Calu3 (cell line): ENCODE measurements around the gene GLCE. TPM values are rescaled to one million over a fixed set of nuclear protein-coding genes. Genes with fewer than 3 reads are reported as not detected.
"Not testable (repeated sequence)": the region's sequence is repeated elsewhere in the genome, so short reads cannot be mapped to it uniquely, and the experiment has no call there.

Source experiments
- BruUV-seq: library from RNA; stranded (reverse); fragments of 400-500 nt; replicated peaks from 2 replicates; lab custom pipeline; 2021; lab: Mats Ljungman, UMichigan
- CTCF ChIA-PET: fragments of 300-600 bp; sonication (Branson Sonifier 250); formaldehyde crosslinking; loops from one replicate; lab custom pipeline; 2022; ENCODE audit warnings: antibody characterized with exemption; lab: Charles Lee
- DNase-seq: peaks from one replicate; pipeline ENCODE4 v3.0.0; 2022
- H3K27ac Mint-ChIP-seq: one replicate; pipeline ENCODE4 v1.8.0; 2022; ENCODE audit warnings: mixed read lengths; ENCODE audit not compliant: unreplicated experiment
- H3K27me3 Mint-ChIP-seq: one replicate; pipeline ENCODE4 v1.8.0; 2022; ENCODE audit warnings: mixed read lengths; ENCODE audit not compliant: unreplicated experiment
- H3K36me3 Mint-ChIP-seq: one replicate; pipeline ENCODE4 v1.8.0; 2022; ENCODE audit warnings: mild to moderate bottlenecking, moderate library complexity, mixed read lengths; ENCODE audit not compliant: insufficient read depth, unreplicated experiment
- H3K4me1 Mint-ChIP-seq: one replicate; pipeline ENCODE4 v1.8.0; 2022; ENCODE audit warnings: mild to moderate bottlenecking, low read depth, mixed read lengths; ENCODE audit not compliant: unreplicated experiment
- H3K4me3 Mint-ChIP-seq: one replicate; pipeline ENCODE4 v1.8.0; 2022; ENCODE audit warnings: mild to moderate bottlenecking, low read depth, moderate library complexity, mixed read lengths; ENCODE audit not compliant: unreplicated experiment
- H3K9me3 Mint-ChIP-seq: one replicate; pipeline ENCODE4 v1.8.0; 2022; ENCODE audit warnings: low read depth, mixed read lengths; ENCODE audit not compliant: unreplicated experiment
- CTCF ChIP-seq: fragments of 200-600 bp; IDR thresholded peaks from one replicate; pipeline ENCODE4 v1.8.0; 2022; ENCODE audit warnings: antibody characterized with exemption; ENCODE audit not compliant: unreplicated experiment
- intact Hi-C: fragments of 100-400 bp; cut with micrococcal nuclease; formaldehyde crosslinking; loops from one replicate; pipeline ENCODE4 v1.10.0; 2022; ENCODE audit not compliant: unreplicated experiment
- total RNA-seq: library from RNA; stranded (reverse); gene quantifications from 2 replicates; pipeline ENCODE4 v1.2.3, GENCODE V29; 2022

The GLCE gene
- total RNA-seq, 1 experiment from 2014 or later: 22.4 TPM

GRCh38 chr15:69150336-69150735 is 10.1 kb upstream of the GLCE start:
- CTCF ChIA-PET: no interaction called here
- no peak overlapping the region for H3K27ac Mint-ChIP-seq
- intact Hi-C loops: no loop called here
- no TSS peak for BruUV-seq
- no peak overlapping the region for H3K4me3 Mint-ChIP-seq
- H3K27me3 Mint-ChIP-seq: peaks cover 59% of the 10 kb centered on the region
- H3K36me3 Mint-ChIP-seq: no peaks in the 10 kb centered on the region
- no peak for DNase-seq
- TF ChIP-seq CTCF: no peak
- peaks cover 3% of the 10 kb centered on the region for H3K9me3 Mint-ChIP-seq
- peaks cover 26% of the 10 kb centered on the region for H3K4me1 Mint-ChIP-seq

- Mint-ChIP-seq H3K27me3 (peaks cover 54% of the 10 kb centered on the region), H3K9me3 (peaks cover 3% of the 10 kb centered on the region), H3K27ac (no peak overlapping the region), H3K4me1 (peaks cover 26% of the 10 kb centered on the region), H3K36me3 (no peaks in the 10 kb centered on the region), H3K4me3 (no peak overlapping the region)
- no peak for DNase-seq
- BruUV-seq: no TSS peak
- no peak for TF ChIP-seq CTCF
- CTCF ChIA-PET: no interaction called here
- intact Hi-C loops: no loop called here
Observed at GRCh38 chr15:69150841-69151240, 9.6 kb upstream of the GLCE start.

DNA sequence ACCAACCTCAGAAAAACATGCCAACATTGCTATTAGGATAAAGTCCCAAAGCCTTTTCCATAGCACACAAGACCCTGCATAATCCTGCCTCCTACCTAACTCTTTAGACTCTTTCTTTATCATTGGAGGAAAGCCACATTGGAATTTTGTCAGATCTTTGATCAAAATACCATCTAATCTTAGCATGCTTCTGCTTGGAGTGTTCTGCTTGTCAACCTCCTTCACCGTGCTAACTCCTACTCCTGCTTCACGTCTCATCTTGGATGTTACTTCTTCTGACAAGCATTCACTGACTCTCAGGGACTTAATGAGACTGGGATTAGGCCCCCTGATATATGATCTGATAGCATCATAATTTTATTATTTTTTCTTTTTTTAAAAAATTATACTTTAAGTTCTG is 7.4 kb upstream of the GLCE start:
- intact Hi-C loops: no loop called here
- peaks cover 32% of the 10 kb centered on the region for H3K27me3 Mint-ChIP-seq
- CTCF ChIA-PET: no interaction called here

DNA sequence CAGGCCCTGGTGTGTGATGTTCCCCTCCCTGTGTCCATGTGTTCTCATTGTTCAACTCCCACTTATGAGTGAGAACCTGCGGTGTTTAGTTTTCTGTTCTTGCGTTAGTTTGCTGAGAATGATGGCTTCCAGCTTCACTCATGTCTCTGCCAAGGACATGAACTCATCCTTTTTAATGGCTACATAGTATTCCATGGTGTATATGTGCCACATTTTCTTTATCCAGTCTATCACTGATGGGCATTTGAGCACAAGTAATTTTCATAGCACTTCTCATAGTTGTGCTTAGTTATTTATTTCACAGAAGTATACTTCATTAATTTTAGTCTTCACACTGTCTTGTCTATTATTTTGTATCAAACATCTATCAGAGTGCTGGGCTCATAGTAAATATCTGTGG is 6.8 kb upstream of the GLCE start:
- DNase-seq, H3K9me3 Mint-ChIP-seq, H3K4me3 Mint-ChIP-seq, intact Hi-C loops, CTCF ChIA-PET, H3K36me3 Mint-ChIP-seq, BruUV-seq, H3K27ac Mint-ChIP-seq: not testable (repeated sequence)
- H3K27me3 Mint-ChIP-seq: peaks cover 26% of the 10 kb centered on the region
- H3K4me1 Mint-ChIP-seq: peaks cover 32% of the 10 kb centered on the region

More for the DNA sequence above, 7.4 kb upstream of the GLCE start:
- BruUV-seq: no TSS peak
- Mint-ChIP-seq H3K4me1 (peaks cover 26% of the 10 kb centered on the region), H3K9me3 (peaks cover 3% of the 10 kb centered on the region), H3K27ac (no peak overlapping the region), H3K36me3 (no peaks in the 10 kb centered on the region), H3K4me3 (no peak overlapping the region)
- DNase-seq: no peak
- no peak for TF ChIP-seq CTCF

DNA sequence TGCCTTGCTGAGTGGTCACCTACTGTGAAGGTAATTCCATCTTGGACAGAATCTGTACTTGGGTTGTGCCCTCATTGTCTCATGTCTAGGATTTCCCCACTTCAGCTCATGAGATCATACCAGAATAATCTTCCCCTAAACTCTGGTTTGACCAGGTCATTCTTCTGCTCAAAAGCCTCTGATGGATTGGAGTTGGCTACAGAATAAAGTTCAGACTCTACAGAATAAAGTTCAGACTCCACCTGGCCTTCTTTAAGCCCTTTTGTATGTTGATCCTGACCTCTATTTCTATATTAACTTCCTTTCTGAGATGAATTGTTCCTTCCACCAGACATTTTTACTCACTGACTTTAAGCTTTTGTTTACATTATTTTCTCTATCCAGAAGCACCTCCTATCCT is 6.4 kb upstream of the GLCE start:
- Mint-ChIP-seq H3K9me3 (peaks cover 3% of the 10 kb centered on the region), H3K27ac (no peak overlapping the region), H3K36me3 (peaks cover 1% of the 10 kb centered on the region), H3K27me3 (peaks cover 21% of the 10 kb centered on the region), H3K4me1 (peaks cover 37% of the 10 kb centered on the region), H3K4me3 (no peak overlapping the region)
- BruUV-seq: no TSS peak
- TF ChIP-seq CTCF: no peak
- intact Hi-C loops: no loop called here
- CTCF ChIA-PET: interaction anchor here (0.7 kb wide), 1 partner anchor 13 kb away, joined by 4 read pairs; no protein-coding TSS in a partner anchor
- DNase-seq: no peak
